NCI-H1048 (cell line): ENCODE measurements around the gene SRSF10.
"Not testable (repeated sequence)": the region's sequence is repeated elsewhere in the genome, so short reads cannot be mapped to it uniquely, and the experiment has no call there.

Experiments used
- DNase-seq: peaks from one replicate; lab custom pipeline; 2025; lab: John Stamatoyannopoulos, UW

SRSF10 gene

DNA sequence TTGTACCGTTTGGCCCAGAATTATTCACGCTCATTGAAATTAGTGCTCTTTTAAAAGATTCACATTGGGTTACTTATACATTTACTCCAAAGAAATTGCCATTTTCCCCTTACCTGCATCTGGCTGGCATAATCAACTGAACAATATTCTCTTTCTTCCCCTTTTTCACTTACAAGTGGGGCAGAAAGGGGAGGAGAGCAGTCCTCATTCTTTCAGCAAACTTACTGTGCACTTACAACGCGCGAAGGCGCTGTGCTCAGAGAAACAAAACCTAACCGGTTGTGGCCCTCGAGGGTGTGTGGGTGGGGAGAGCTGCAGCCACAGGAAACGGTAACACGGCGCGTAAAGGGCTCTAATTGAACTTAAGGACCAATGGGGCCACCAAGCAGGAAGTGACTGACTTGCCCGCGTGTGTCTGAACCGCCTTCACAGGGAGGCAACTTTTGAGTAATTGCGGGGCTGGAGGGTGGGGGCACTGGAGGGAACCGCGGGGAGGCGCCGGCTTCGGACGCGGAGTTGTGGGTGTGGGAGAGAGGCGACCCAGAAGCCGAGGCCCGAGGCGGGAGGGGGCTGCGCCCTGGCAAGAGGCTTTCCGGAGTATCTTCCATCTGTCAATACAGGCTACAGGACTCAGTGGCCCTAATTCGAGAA lies 21.2 kb downstream of the SRSF10 start:
- DNase-seq, result peak; percentile 88

DNA sequence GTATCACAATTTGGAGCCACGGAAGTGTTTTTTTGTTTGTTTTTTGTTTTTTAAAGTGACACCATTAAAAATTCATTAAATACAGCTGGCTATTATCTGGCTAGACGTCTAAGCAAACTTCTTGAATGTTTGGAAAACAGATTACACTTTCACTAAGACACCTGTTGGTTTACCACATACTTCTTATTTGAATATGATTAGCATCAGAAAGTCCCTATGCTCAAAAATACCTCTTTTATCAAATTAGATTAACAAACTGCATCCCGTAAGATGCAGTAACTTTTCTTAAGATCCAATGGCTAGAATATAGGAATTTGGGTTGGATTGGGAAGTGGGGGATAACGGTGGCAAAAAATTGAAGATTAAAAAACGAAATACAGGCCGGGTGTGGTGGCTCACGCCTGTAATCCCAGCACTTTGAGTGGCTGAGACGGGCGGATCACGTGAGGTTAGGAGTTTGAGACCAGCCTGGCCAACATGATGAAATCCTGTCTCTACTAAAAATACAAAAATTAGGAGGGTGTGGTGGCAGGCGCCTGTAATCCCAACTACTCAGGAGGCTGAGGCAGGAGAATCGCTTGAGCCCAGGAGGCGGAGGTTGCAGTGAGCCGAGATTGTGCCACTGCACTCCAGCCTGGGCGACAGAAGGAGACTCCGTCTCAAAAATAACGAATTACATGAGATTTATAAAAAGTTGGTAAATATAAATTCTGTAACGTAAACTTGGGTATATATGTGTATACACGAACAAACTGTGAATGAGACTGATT lies 21.9 kb downstream of the SRSF10 start:
- DNase-seq, result not testable (repeated sequence)

GRCh38 chr1:23957096-23957495 lies 23.0 kb downstream of the SRSF10 start:
- no peak for DNase-seq

DNA sequence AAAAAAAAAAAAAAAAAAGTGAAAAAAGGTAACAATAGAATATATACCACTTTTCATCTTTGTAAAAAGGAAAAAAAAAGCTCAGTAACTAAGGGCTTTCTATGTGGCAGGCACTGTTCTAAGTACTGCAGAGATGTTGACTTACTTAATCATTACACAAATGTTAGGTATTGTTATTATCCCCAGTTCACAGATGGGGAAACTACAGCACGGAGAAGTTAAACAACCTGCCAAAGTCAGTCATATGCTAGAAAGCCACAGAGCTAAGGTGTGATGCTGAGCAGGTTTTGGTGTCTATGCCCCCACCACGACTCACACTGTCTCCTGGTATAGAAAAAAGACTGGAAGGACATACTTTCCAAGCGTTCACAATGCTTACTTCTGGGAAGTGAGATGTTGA lies 27.1 kb downstream of the SRSF10 start:
- DNase-seq, result no peak

- no peak for DNase-seq
Observed at GRCh38 chr1:23947366-23947765, 32.8 kb downstream of the SRSF10 start.

GRCh38 chr1:23936481-23937176 lies 43.5 kb downstream of the SRSF10 start:
- no peak for DNase-seq

GRCh38 chr1:23931491-23931880 lies 48.6 kb downstream of the SRSF10 start:
- DNase-seq, result no peak

GRCh38 chr1:23930861-23931490 lies 49.2 kb downstream of the SRSF10 start:
- DNase-seq, result no peak

DNA sequence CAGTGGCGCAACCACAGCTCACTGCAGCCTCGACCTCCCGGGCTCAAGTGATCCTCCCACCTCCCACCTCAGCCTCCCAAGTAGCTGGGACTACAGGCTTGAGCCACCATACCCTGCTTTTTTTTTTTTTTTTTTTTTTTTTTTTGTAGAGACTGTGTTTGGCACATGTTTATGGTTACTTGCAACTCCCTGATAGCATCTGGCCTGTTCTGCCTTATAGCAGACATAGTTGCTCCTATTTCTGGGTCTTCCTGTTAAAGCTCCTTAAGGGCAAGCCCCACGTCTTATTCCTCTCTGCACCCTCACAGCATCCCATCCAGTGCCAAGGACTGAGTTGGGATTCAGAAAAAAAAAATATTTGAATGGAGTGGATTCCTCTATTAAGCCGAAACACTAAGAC lies 49.9 kb downstream of the SRSF10 start:
- DNase-seq, result no peak

DNA sequence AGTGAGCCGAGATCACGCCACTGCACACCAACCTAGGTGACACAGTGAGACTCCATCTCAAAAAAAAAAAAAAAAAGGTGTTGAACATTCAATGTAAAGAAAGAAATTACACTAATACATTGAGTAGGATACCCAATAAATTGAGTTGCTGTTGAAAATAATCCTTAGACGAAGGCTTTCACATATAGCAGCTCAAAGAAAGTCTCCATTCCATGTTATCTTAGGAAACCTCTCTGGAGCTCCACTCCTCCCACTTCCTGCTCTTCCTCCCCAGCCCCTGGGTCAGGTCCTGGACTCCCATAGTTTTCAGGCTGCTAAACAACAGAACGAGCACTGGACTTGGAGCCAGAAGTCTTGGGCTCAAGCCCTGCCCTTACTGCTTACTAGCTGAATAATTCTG lies 51.3 kb downstream of the SRSF10 start:
- no peak for DNase-seq

DNA sequence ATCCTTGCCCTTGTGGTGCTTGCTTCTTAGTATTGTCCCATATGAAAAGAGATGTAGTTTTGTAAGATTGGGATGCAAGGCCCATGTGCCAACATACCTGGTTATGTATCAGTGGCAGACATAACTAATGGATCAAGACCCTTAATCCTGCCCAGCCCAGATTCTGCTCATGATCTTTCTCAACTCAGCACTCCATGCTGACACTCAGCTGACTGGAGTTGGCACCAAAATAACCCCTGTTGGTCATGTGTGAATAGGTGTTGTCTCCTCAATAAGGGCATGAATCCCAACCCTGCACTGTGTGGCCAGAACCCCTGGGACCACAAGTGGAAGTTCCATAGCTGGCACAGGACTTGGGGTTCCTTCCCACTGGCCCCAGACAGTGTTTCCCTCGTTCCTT lies 53.0 kb downstream of the SRSF10 start:
- DNase-seq, result no peak

DNA sequence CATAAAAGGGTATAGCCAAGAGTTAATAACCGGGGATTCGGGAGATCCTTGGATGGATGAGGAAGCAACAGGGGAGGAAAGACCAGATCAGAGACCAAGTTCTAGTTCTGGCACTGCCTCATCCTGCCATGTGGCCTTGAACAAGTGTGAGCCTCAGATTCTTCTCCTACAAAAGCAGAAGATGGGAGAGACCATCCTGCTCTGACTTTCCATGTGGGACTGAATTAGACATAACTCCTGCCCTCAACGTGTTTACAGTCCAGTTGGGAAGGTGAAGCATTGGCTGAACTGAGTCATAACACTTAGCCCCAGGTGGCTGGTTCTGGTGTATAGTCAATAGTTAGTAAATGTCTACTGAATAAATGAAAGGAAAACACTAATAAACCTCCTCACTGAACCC lies 54.8 kb downstream of the SRSF10 start:
- no peak for DNase-seq

GRCh38 chr1:23924601-23925000 lies 55.5 kb downstream of the SRSF10 start:
- no peak for DNase-seq

DNA sequence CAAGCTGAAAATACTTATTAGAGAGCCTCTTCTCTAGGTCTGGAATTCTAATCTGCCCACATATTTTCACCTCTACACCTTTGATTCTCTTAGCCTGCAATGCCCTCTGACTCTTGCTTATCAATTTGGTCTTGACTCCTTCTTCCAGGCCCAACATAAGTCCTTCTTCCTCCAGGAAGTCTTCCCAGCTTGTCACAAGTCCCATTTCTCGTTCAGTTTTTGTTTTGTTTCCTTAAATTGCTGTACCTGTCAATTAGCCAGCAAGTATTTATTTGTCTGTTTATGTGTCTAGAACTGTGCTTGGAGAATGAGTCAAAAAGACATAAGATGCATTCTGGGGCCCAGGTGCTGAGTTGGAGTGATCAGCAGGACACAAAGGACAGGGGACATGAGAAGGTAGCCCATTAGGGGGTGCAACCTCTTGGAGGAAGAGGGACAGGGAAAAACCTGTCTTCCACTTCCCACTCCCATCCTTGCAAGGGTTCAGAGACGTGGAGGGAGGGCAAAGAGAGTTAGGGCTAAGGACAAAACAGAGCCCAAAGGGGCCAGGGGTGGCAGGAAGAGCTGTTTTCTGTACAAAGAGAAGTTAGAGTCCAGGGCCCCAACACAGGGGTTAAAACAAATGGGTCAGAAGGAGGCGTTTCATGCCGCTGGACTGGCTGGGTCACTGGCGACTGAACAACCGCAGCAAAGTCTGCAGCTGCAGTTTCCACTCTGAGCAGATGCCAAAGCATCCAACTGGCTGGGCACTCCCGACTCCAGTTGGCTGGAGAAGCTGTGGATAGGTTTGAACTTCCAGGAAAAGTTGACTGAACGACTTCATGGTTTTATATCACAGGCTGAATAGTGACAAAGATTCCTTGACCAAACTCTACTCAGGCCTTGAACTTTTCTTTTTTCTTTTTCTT lies 56.3 kb downstream of the SRSF10 start:
- no peak for DNase-seq

GRCh38 chr1:23922321-23922943 lies 57.7 kb downstream of the SRSF10 start:
- DNase-seq, result no peak

DNA sequence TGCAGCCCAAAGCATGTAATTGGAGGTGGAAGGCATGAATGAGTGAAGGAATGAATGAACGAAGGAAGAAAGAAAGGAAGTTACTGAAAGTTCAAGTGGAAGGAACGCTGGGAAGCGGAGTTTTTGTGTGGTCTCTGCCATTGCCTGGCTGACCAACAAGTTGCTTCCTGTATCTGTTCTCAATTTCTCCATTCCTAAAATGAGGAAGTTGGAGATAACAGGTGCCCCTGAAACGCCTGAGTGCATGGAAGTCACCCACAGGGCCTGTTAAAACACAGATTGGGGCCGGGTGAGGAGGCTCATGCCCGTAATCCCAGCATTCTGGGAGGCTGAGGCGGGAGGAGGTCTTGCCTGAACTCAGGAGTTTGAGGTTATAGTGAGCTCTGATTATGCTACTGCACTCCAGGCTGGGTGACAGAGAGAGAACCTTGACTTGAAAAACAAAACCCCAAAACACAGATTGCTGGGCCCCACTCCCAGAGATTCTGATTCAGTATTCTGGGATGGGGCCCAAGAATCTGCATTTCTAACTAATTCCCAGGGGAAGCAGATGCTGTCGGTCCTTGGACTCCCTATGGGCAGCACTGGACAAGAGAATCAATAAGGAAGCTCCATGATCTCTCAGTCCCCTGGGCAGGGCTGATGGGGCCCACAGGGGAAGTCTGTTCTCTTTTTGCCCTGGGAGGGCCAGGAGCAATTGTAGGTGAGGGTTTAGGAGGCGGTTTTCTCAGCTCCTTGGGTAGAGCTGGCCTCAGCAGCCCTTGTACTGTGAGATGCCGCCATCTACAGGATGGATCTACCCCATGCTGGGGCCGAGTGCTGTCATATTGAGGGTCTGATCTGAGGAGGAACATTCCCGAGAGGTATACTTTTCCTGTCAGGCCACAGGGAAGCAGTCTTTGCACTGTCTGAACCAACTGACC lies 63.7 kb downstream of the SRSF10 start:
- no peak for DNase-seq

DNA sequence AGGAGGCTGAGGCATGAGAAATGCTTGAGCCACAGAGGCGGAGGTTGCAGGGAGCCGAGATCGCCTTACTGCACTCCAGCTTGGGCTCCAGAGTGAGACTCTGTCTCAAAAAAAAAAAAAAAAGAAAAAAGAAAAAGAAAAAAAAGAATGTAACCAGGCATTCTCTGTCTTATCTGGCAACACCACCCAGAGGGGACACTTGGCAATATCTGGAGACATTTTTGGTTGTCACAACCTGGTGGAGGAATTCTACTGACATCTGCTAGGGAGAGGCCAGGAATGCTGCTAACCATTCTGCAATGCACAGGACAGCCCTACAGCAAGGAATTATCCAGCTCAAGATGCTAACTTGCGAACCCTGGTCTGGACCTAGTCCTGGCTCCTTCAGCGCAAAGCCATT lies 64.7 kb downstream of the SRSF10 start:
- DNase-seq, result no peak

GRCh38 chr1:23914921-23915320 lies 65.2 kb downstream of the SRSF10 start:
- no peak for DNase-seq
